Measurements from ENCODE around the gene ZNF614.
"Not testable (repeated sequence)": the region's sequence is repeated elsewhere in the genome, so short reads cannot be mapped to it uniquely, and the experiment has no call there.

ZNF614 gene

GRCh38 chr19:52028027-52028779, at the start of gene ZNF614:
ZNF614 (minus strand) TSS chr19:52028379; CDS start chr19:52025745, 2,634 bp downstream.
- peak; percentile 86 for DNase-seq

GRCh38 chr19:52070496-52070895, 42.3 kb upstream of the ZNF614 start:
- no peak for DNase-seq

GRCh38 chr19:52069653-52070052, 41.5 kb upstream of the ZNF614 start:
- no peak for DNase-seq

DNA sequence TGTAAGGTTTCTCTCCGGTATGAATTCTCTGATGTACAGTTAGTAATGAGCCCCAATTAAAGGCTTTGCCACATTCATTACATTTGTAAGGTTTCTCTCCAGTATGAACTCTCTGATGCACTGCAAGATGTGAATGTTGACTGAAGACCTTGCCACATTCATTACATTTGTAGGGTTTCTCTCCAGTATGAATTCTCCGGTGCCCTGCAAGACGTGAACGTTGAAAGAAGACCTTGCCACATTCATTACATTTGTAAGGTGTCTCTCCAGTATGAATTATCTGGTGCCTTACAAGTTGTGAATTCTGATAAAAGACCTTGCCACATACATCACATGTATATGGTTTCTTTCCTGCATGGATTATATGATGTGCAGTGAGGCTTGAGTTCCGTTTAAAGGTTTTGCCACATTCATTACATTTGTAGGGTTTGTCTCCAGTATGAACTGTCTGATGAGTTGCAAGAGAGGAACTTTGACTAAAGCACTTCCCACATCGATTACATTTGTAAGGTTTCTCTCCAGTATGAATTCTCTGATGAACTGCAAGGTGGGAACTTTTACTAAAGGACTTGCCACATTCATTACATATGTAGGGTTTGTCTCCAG, 38.2 kb upstream of the ZNF614 start:
- no peak for DNase-seq

GRCh38 chr19:52065399-52065798, 37.2 kb upstream of the ZNF614 start:
- no peak for DNase-seq

DNA sequence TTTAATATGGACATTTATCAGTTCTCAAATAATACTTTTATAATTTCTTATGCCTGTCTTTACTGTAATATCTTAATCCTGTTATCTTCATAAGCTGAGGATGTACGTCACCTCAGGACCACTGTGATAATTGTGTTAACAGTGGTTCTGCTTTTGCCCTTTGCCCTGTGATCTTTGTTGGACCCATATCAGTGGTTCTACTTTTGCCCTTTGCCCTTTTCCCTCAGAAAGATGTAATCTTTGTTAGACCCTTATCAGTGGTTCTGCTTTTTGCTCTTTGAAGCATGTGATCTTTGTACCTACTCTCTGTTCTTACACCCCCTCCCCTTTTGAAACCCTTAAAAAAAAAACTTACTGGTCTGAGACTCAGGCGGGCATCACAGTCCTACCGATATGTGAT, 28.3 kb upstream of the ZNF614 start:
- DNase-seq = not testable (repeated sequence)

GRCh38 chr19:52051736-52052135, 23.6 kb upstream of the ZNF614 start:
- not testable (repeated sequence) for DNase-seq

GRCh38 chr19:52048555-52049501, 20.6 kb upstream of the ZNF614 start, which contains the start of gene ZNF432:
ZNF432 (minus strand) TSS chr19:52048838; CDS start chr19:52046868, 1,970 bp downstream.
- DNase-seq = peak; percentile 83

- DNase-seq = no peak
These were observed 11.0 kb upstream of the ZNF614 start for GRCh38 chr19:52039169-52039568.

DNA sequence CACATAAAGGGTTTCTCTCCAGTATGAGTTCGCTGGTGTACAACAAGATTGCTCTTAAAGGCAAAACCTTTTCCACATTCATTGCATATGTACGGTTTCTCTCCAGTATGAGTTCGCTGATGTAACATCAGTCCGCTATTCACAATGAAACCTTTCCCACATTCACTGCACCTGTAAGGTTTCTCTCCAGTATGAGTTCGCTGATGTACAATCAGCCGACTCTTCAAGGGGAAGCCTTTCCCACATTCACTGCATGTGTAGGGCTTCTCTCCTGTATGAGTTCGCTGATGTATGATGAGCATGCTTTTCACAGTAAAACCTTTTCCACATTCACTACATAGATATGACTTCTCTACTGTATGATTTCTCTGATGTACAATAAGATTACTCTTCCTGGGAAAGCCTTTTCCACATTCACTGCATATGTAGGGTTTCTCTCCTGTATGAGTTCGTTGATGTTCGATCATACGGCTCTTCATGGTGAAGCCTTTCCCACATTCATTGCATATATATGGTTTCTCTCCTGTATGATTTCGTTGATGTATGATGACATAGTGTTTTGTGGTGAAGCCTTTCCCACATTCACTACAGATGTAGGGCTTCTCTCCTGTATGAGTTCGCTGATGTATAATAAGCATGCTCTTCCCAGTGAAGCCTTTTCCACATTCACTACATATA, 6.0 kb upstream of the ZNF614 start:
- DNase-seq = no peak

DNA sequence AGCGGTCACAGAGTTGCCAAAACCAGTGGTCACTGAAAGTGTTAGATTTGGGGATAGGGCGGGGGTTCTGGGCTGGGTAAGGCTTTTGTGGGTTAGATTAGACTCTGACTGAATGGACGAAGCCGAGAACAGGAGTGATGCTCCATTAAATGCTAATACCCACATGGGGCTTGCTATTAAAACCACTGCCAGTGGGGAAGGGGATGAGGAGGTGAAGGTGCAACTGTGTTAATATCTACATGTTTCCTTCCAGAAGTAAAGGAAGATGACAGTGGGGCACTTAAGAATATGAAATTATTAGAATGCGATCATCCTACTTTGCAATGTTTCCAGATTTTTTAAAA, 573 bp upstream of the ZNF614 start:
- DNase-seq = no peak

- DNase-seq = not testable (repeated sequence)
These were observed 1.8 kb downstream of the ZNF614 start for GRCh38 chr19:52026255-52026990.

DNA sequence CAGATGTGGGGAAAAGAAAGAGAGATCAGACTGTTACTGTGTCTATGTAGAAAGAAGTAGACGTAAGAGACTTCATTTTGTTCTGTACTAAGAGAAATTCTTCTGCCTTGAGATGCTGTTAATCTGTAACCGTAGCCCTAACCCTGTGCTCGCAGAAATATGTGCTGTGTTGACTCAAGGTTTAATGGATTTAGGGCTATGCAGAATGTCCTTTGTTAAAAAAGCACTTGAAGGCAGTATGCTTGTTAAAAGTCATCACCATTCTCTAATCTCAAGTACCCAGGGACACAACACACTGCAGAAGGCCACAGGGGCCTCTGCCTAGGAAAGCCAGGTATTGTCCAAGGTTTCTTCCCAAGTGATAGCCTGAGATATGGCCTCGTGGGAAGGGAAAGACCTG, 3.7 kb downstream of the ZNF614 start:
- not testable (repeated sequence) for DNase-seq

DNA sequence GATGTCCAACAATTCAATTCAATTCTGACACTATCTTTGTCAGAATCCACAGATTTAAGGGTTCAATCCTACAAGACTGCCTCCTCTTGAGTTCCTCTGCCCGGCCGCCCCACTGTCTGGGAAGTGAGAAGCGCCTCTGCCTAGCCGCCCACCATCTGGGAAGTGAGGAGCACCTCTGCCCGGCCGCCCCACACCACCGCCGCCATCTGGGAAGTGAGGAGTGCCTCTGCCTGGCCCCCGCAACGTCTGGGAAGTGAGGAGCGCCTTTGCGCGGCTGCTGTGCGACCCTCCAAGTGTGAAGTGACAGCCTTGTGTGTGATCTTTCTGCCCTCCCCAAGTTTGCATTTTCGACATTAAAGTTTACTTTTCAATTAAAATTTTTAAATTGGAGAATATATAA, 6.0 kb downstream of the ZNF614 start:
- no peak for DNase-seq

- DNase-seq = no peak
These were observed 7.7 kb downstream of the ZNF614 start for GRCh38 chr19:52020506-52020905.

GRCh38 chr19:52010674-52011073, 17.5 kb downstream of the ZNF614 start:
- no peak for DNase-seq

DNA sequence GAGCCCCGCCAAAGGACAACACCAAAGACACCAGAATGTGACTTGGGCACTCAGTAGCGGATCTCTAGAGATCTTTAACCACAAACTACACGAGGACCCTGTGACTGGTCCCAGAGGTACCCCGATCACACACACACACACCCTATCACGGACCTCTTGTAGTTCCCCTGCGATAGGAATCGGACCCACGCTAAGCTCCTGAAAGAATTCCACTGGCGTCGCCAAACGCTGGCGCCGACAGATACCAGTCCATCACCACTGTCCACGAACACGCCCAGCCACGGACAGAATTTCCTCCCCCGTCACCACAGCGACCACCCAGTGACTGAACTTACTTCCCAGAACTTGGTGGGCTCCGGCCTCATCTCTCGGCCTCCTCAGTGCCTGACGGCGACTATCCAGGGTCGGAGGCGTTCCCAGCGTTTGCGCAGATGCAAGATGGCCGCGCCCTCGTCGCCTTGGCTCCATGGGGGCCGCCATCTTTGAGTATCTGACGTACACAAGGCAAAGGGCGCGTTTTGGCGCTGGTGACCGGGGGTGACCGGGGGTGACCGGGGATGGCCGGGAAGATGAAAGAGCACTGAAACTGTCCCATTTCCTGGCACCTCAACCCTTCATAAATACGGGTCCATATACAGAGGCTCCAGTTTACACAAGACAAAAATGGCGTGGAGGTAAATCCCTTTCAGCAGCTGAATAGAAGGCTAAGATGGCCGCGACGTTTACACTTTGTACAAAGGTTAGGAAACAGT, 20.2 kb downstream of the ZNF614 start, which contains the start of gene ZNF615:
Gene ZNF615, minus strand, starts transcription at position 406 of the 752 bp plus-strand sequence. CDS start 4,500 bp downstream, outside the sequence.
- DNase-seq = peak; percentile 87

DNA sequence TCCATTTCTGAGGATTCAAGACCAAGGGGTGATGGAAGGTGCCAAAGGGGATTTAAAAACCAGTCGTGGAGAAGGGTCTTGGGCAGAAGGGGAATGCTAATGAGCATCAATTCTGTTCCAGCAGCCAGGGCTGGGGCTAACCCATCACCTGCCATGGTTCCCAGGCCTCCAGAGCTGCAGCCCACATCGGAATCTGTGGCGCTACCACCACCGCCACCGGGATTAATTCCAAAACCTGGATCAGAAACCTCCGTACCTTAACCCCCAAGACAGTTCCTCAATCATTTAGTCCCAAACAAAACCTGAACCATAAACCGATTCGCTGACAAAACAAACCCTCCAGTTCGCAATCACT, 20.8 kb downstream of the ZNF614 start:
- no peak for DNase-seq

DNA sequence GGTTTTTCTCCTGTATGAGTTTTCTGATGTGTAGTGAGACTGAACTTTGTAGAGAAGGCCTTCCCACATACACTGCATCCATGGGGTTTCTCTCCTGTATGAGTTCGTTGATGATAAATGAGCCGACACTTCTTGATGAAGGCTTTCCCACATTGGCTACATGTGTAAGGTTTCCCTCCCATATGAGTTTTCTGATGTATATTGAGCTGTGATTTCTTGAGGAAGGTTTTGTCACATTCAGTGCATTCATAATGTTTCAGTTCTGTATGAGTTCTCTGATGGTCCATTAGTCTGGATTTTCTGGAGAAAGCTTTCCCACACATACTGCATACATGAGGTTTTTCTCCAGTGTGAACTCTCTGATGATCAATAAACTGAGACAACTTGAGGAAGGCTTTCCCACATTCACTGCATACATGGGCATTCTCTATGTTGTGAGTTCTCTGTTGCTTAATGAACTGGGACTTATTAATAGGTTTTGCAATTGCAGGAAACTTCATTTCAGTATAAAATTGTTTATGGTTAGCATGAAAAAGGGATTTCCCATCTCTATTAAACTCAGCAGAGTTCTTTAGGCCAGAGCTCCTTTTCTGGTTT, 34.0 kb downstream of the ZNF614 start:
- no peak for DNase-seq

GRCh38 chr19:51993422-51993821, 34.8 kb downstream of the ZNF614 start:
- no peak for DNase-seq

Measured in activated CD4-positive, alpha-beta T cell treated with anti-CD3 and anti-CD28 coated beads, Interleukin-2, amount 50 U/mL, for 16 hours (primary cell).